GM18511 (cell line): ENCODE data around the gene GOLIM4.
A peak's percentile ranks its signal among the peaks of the same experiment; 100 is the strongest.
"Not testable (repeated sequence)": the region's sequence is repeated elsewhere in the genome, so short reads cannot be mapped to it uniquely, and the experiment has no call there.

ENCODE experiments used
- ATAC-seq: cut with Tn5 transposase; IDR thresholded peaks from one replicate; pipeline ENCODE4 v1.9.1; 2021; ENCODE audit warnings: mild to moderate bottlenecking, moderate library complexity; ENCODE audit not compliant: unreplicated experiment

GOLIM4 gene

DNA sequence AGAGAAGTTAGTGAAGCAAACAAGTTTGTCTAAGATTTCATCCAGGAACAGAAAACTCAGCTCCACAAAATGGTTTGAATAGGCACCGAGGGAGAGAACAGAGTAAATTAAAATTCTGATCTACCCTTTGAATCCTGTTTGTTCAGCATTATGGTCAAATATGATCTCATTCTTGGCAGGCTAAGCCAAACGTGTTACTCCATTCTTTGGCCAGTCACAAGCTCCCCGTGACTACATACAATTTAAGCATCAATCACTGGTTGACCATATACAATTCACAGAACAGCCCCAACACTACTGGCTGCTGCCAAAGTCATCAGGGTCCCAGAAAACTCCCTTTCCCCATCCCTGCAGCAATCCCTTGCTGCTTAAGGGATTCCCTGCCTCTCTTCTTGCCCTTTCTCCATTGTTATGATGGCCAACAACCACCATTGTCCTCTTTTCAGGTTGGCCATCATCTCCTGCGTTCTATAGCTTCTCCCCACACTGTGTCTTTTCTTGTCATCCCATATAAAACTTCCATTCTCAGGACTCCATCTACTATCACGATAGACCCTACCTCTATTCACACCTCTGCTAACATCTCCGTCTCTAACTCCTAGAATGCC, 46.3 kb downstream of the GOLIM4 start:
- ATAC-seq: no peak

DNA sequence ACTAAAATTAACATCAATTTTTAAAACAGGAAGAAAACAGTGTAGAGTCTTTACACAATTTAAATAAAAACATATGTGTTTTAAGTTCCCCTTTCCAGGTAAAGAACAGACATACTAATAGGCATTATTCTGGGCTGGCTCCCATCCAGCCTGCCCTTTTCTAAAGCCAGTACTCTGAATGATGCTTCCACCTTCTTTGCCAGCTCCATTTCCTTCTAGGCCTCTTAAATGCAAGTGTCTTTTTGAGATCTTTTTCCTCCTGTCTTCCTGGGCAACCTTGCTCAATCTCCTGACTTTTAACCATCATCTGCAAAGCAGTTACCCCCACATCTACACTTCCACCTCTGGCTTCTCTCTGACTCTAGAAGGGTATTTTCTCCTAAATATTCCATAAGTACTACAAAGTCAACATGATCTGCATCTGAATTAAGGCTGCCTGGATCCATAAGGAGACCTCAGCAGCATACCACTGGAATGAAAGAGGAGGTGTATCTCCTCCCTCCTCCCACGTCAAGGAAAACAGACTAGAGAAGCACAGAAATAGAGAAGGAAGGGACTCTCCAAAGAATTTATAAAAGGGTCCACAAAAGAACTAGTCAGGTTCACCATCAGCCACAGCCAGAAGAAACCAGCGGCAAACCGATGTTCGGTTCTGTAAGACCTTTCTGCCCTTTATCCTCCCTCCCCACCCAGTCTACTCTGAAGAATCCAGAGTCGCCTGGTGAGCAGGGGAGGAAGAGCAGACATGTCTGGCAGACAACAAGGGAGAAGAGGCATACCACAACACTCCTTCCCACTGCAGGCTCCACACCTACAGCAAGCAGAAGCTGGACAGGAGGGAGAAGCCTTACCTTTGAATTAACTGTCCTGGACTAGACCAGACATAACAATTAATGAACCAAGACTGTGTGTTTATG, 47.1 kb downstream of the GOLIM4 start:
- ATAC-seq: no peak

DNA sequence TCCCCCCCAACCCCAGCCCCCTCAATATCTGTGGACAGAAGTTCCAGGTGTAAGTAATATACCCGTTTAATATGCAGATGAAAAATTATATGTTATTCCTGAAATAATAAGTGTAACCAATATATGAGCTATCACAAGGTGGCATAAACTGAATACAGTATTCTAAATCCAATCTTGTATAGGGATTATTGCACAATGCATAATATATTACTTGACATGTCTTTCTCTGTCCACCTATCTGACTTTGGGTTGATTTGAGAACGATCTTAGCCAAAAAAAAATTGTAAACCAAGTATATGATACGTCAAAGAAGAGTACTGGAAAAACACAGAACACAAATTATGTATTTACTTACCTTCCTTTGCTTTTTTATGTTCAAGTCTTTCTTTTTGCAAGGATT, 47.8 kb downstream of the GOLIM4 start:
- no peak for ATAC-seq

DNA sequence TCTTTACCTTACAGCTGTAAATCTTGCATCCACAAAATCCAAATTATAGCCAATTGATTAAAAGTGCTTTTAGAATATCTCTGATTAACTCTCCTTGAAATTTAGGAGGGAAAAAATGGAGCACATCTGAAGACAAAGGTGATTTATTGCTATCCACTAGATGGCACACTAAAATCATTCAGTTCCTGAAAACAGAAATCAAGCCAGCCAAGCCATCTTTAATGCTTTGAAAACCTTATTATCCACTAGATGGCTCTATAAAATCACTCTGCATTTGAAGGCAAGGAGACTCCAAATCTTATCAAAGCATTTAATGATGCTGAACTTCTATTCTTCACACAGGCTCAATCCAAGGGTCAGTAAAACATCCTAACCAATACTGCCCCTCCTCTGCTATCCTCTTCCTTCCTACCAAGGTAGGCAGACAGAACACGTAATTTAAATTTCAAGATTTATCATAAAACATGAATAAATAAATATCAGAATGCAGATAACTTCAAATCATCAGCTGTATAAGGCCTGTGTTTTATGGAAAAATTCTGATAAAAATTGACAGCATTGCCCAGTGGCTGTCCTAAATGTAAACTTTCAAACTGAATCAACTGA, 48.4 kb downstream of the GOLIM4 start:
- peak; percentile 77 for ATAC-seq

DNA sequence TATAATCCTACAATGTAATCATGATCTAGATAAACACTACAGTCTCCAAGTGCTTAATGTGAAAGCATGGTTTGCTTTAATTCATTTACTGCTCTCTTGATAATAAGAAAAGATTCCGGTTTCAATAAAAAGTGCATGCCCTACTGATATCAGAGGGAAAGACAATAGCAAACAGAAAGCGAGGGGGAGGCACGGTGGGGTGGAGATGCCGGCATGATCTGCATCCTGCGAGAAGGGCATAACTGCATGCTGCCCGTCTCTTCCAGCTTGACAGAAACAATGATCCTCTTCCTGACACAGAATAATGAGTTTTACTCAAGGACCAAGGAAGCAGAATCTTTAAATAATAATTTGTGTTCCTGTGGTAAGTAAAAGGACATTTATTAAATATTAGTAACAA, 51.7 kb downstream of the GOLIM4 start:
- ATAC-seq: no peak

DNA sequence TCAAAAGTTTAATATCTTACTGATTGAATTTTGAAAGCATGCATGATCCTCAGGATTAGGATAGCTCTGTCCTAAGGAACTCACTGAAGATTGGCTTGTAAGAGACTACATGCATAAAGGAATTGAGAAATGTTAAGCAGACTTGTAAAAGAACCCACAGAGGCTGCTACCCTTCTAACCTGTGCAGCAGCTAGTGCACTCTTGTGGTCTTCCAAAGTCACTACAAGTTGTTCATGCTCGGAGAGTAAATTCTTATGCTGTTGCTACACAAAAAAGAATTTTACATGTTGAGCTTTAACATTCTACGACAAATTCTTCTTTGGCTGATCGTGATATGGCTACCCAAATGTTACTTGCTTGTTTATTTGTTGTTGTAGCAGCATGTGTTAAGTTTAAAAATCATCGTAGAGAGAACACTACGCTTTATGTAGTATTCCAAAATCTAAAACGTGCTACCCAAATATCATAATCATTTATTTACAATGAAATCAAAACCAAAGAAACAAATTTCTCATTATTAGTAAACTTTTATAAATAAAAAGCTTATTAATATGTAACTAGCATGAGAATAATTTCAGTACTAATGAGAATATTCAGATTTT, 55.0 kb downstream of the GOLIM4 start:
- ATAC-seq: peak; percentile 79

DNA sequence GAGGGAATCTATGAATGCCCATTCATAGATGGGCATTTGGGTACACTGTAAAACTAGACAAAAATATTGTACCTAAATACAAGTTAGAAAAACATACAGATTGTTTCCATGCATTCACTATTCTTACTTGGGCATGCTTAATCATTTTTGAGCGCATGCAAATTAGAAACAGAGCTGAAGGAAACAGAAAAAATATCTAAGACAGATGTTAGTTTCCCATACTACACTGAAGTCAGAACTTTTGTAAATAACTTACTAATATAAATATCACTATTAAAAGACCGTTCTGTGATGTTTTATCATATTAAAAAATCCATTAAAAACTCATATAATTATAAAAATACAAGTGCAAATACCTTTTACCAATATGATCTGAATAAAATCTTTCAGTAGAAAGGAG, 58.7 kb downstream of the GOLIM4 start:
- no peak for ATAC-seq

DNA sequence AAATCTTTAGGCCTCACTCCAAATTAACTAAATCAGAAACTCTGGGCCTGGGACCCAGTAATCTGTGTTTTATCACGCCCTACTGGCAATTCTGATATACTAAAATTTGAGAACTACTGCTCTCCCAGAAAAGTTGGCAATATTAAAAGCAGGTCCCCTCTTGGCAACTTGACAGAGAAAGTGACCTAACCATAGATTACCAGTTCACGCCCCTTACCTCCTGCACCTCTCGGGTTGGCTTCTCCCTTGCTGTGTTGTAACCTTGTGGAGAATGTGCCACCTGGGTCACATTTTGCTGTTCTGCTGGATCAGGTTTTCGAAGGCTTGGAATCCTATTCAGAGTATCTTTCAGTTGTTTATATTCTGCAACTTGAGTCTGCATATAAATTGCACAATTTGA, 59.1 kb downstream of the GOLIM4 start:
- ATAC-seq: no peak

DNA sequence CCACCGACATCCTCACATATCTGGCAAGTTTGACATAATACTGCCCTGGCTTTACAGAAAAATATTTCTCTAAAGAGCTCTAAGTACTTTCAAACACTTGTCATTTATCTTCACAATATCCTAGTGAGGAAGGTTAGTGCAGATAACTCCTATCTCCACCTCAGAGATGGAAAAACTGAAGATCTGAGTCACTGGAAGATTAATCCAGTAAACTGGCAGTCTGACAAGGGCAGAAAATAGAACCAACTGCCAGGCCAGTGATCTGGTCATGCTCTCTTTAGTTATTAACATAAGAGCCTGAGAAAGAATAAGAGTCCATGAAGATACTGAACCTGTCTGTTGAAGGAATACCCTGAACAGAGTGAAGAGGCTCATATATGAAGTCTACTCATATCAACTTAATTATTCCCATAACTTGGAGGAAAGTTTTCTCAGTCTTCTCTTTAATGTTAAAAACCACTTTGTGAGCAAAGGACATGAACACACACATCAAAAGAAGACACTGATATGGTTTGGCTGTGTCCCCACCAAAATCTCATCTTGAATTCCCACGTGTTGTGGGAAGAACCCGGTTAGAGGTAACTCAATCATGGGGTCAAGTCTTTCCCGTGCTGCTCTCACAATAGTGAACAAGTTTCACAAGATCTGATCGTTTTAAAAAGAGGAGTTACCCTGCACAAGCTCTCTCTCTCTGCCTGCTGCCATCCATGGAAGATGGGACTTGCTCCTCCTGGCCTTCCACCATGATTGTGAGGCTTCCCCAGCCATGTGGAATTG, 61.4 kb downstream of the GOLIM4 start:
- no peak for ATAC-seq

DNA sequence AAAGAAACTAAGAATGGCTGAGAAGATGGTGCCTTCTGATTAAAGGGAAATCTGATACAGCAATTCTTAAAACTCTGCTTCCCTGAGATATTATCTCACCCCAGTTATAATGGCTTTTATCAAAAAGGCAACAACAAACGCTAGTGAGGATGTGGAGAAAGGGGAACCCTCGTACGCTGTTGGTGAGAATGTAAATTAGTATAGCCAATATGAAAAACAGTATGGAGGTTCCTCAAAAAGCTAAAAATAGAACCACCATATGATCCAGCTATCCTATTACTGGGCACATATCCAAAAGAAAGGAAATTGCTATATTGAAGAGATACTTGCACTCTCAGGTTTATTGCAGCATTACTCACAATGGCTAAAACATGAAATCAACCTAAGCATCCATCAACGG, 65.1 kb downstream of the GOLIM4 start:
- no peak for ATAC-seq

DNA sequence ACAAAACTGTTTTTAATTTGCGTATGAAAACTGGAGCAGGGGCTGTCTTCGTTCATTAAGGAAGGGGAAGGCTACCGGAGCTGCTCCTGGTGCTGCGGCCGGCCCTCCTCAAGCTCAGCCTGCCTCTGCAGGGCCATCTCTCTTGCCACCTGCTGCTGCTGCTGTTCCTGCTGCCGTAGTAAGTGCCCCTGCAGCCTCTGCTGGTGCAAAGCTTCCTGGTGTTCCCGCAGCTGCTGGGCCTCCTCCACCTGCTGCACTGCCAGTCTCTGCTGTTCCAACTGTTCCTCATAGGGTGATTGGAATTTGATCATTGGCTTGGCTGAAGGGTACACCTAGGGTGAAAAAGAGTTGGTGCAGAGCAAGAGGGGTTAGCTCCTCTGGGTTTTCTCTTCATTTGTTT, 66.0 kb downstream of the GOLIM4 start:
- ATAC-seq: no peak

DNA sequence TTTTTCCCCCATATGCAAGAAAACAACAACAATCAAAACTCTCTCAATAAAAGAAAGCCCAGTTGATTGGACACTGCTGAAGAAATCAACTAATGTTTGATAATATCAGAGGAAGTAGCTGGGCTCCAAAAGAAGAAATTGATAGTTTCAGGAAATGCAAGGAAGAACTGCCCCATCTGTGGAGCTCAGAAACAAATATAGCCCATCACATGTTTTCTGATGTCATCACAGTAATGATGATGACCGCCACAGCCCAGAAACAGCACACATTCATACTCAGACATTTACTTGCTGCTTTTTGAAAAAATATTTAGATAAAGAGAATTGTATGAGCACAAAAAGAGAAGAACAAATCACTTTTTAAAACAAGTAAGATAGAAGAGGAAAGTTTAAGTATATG, 67.6 kb downstream of the GOLIM4 start:
- no peak for ATAC-seq

DNA sequence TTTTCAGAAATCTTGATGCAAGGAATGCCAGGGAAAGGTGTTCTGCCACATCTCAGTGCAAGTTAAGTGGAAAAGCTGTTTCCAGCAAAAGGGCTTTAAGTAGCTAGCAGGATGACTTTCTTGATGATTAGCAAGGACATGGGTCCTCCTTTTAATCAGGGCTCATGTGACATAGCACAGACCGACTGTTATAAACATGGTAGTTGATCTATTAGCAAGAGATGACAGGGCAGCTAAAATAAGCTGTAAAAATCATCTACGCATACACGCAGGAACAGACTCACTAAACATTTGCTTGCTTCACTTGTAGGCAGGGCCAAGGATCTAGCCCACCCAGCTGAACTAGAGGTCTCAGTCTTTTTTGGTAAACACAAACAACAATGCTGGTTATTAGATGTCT, 69.0 kb downstream of the GOLIM4 start:
- no peak for ATAC-seq

DNA sequence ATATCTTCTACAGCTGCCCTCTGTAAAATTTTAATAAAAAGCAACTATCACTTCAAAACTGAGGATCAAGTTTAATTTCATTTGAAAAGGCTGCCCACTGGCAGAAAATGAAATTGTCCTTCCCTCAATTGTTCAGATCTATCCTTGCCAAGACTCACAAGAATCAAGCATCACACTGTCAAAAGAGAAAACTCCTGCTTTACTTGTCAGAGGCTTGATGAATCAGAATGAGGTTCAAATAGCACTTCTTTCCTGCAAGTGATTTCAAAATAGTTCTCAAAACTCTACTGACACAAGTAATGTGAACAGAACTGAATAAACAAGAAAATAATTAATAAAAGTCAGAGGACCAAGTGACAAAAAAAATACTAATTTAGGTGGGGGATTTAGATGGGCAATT, 70.6 kb downstream of the GOLIM4 start:
- ATAC-seq: no peak

DNA sequence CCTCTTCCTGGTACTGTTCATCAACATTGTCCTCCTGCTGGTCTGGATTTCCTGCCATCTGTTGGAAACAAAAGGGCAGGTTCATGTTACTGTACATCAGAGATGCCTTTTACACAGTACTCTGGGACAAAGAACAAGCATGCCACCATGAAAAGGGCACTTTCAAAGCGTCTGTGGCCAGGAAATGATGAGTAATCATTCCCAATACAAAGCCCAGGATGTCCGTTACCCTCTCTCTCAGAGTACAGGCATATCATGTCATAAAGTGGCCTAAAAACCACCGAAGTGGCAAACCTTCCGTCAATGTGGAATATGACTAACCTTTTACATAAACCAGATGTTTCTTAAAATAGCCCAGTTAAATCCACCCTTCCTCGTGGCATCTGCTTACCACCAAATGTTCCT, 71.2 kb downstream of the GOLIM4 start:
- ATAC-seq: peak; percentile 52

DNA sequence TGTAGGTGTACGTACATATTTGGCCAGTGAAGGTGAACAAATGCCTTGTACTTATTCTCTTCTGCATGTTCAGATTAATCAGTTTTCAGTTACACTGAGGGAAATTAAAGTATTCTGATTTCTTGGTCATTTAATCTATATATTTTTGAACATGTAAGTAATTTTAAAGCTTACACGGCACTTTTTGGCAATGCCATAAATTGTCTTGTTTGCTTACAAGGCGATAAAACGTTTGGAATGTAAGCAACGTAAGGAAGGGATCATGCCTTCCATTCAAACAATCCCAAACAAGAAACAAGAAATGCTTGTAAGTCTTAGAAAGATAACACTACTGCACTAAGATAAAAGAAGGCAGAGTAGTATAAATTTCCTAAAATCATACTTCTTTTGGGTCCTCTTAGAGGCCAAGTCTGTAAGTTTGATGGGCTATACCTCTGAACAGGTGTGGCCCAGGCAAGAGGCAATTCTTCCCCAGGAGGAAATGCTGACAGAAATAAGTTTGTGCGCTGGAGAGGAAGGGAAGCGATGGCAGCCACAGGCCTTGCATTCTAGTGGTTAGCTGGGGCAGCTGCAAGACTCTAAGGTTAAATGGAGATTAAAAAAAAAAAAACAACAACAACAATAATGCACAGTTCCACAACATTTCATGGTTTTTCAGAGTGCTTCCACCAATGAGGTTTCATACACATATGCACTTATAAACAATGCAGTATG, 73.8 kb downstream of the GOLIM4 start:
- no peak for ATAC-seq

DNA sequence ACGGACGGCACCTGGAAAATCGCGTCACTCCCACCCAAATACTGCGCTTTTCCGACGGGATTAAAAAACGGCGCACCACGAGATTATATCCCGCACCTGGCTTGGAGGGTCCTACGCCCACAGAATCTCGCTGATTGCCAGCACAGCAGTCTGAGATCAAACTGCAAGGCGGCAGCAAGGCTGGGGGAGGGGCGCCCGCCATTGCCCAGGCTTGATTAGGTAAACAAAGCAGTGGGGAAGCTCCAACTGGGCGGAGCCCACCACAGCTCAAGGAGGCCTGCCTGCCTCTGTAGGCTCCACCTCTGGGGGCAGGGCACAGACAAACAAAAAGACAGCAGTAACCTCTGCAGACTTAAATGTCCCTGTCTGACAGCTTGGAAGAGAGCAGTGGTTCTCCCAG, 84.4 kb downstream of the GOLIM4 start:
- ATAC-seq: not testable (repeated sequence)

DNA sequence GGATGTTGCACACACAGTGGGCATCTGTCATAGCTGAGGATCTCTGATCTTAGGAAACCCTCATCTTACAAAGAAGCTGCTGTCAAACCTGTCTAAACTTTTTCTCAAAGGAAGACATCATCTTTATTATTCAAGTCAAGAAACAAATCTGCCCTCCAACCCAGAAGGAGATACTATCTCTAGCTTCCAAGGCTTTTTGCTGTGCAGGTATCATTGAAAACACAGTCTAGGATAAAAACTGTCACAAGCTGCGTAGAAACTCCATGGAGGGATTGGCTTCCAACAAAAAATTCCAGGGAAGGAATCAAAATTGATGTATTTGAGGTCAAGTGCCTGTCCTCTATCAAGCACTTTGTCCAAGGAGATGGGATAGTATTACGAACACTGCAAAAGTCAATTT, 89.1 kb downstream of the GOLIM4 start:
- no peak for ATAC-seq

DNA sequence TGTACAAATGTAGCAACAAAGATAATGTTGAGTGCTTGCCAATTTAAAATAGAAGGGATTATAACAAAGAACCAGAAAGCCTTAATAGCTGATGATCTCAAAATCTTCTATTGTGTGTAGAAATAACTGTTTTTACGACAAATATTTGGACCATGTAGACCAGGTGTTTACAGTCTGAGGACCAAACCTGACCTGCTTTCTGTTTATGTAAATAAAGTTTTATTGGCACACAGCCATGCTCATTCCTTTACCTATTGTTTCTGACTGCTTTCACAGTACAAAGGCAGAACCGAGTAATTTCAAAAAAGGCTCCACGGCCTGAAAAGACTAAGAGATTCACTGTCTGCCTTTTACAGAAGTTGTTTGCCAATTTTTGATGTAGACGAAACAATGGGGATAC, 91.8 kb downstream of the GOLIM4 start:
- ATAC-seq: no peak

DNA sequence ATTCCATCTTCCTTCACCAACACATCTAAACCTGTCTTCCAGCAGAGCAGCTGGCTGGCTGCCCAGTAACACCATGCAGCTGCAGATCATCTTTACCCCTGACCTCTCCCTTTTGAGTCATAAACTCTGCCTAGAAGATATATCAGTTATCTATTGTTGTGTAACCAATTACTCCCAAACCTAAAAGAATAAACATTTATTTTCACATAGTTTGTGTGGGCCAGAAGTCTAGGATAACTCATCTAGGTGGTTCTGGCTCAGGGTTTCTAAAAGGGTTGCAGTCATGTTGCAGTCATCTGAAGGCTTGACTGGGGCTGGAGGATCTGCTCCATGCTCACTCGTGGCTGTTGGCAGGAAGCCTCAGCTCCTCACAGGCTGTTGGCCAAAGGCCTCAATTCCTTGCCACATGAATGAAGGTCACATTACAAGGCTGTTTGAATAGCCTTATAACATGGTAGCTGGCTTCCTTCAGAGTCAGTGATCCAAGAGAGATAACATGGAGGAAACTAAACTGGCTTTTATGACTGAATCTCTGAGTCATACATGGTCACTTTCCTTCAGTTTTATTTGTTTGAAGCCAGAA, 92.8 kb downstream of the GOLIM4 start:
- no peak for ATAC-seq
